Renal cortical epithelial cell (primary cell): Measurements from ENCODE around the gene NPLOC4. TPM values are rescaled to one million over a fixed set of nuclear protein-coding genes. Genes with fewer than 3 reads are reported as not detected.

Experiments
- DNase-seq: peaks from one replicate; pipeline ENCODE4 v3.0.0-alpha.2; 2011; ENCODE audit warnings: low read depth
- total RNA-seq: library from RNA; depleted of rRNA; stranded (reverse); fragments of >200 nt; gene quantifications from 2 replicates; pipeline ENCODE4 v1.2.3, GENCODE V29; 2014

Gene NPLOC4
- total RNA-seq, 1 donor from 2014 or later = 84.6 TPM

GRCh38 chr17:81662002-81662401 lies 25.1 kb upstream of the NPLOC4 start:
- no peak for DNase-seq

DNA sequence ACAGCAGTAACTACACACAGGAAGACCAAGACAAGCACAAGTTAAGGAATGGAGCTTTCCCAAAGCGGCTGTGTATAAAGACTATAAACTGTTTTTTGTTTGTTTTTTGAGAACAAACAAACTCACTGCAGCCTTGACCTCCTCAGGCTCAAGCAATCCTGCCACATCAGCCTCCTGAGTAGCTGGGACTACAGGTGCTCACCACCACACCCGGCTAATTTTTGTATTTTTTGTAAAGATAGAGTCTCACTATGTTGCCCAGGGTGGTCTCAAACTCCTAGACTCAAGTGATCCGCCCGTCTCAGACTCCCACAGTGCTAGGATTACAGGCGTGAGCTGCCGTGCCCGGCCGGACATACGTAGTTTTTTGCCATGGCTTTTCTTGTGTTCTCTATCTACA lies 23.5 kb upstream of the NPLOC4 start:
- no peak for DNase-seq

DNA sequence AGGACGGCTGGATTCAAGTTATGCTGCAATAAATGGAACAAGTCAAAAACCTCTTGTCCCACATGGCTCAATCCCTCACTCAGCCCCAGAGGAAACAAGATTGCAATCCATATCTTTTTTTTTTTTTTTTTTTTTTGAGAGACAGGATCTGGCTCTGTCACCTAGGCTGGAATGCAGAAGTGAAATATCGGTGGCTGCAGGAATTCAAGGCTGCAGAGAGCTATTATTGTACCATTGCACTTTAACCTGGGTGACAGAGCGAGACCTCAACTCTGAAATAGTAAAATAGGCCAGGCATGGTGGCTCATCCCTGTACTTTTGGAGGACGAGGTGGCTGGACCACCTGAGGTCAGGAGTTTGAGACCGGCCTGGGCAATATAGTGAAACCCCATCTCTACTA lies 22.1 kb upstream of the NPLOC4 start:
- no peak for DNase-seq

GRCh38 chr17:81656835-81657234 lies 19.9 kb upstream of the NPLOC4 start:
- DNase-seq = no peak

GRCh38 chr17:81656118-81656743 lies 19.3 kb upstream of the NPLOC4 start, which contains the start of gene PDE6G:
PDE6G (minus strand) TSS chr17:81656542; CDS start chr17:81653305, 3,237 bp downstream.
- no peak for DNase-seq

DNA sequence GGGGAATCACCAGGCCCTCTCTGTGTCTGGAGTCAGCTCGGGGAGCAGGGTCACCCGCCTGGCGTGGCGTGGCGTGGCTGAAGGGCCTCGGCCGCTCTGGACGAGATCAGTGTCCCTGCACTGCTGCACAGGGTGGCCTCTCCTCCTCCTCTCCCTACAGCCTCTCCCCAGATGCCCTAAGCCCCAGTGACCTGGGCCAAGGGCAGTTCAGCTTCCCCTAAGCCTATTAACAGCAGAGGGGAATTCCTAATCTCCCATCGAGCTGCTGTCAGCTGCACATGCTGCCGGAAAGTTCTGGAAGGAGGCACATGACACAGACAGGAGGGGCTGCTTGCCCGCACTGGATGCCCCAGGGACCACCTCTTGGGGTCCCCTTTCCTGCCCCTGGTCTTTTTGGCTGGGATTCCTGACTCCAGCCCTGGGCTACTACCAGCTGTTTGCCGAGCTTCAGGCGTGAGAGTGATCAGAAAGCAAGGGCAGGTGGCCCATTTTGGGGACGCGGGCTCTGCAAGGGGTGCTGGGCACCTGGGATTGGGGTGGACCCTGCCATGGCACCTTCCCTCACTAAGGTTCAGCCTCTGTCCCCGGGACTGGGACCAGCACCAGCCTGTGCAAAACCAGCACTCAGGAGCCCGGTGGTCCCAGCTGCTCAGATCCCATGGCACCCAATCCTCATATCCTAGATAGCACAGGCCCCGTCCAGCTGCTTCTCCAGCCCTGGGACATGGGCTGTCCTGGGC lies 18.6 kb upstream of the NPLOC4 start:
- DNase-seq = no peak

DNA sequence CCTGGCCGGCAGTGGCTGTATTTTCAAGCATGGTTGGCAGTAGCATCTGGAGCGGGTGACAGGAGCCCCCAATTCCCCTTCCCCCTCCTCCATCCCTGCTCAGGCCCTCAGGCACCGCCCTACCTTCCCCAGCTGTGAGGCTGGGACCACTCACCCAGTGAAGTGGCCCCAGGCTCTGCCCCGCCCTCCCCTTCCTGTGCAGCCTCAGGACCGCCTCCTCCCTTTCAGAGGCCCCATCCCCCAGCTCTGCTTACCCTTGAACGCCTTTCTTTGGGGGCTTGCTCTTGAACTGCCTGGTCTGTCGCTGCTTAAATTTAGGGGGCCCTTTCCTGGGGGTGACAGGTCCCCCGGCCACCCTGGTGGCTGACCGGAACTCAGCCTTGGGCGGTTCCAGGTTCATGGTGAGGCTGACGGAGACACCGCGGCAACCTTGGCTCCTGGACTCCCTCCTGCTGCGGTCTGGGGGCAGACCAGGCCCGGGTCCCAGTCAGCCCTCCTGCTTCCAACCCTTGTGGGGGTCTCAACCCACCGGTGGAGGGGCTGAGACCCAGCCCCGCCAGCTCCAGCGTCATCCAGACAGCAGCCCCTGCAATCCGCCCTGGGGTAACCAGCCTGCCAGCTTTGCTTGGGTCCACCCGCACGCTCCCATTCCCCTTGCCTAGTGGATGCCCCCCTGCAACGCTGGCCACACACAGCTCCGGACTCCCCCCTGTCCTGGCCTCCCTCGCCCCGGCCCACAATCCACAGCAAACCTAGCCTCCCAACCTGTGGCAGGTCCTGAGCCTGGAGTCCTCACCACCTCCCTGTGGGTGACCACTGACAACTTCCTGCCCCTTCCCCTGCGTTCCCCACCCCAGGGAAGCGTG lies 16.2 kb upstream of the NPLOC4 start:
- no peak for DNase-seq

GRCh38 chr17:81651692-81652091 lies 14.8 kb upstream of the NPLOC4 start:
- DNase-seq = peak; percentile 77

GRCh38 chr17:81650951-81651350 lies 14.0 kb upstream of the NPLOC4 start:
- no peak for DNase-seq

GRCh38 chr17:81648707-81649085 lies 11.8 kb upstream of the NPLOC4 start:
- no peak for DNase-seq

DNA sequence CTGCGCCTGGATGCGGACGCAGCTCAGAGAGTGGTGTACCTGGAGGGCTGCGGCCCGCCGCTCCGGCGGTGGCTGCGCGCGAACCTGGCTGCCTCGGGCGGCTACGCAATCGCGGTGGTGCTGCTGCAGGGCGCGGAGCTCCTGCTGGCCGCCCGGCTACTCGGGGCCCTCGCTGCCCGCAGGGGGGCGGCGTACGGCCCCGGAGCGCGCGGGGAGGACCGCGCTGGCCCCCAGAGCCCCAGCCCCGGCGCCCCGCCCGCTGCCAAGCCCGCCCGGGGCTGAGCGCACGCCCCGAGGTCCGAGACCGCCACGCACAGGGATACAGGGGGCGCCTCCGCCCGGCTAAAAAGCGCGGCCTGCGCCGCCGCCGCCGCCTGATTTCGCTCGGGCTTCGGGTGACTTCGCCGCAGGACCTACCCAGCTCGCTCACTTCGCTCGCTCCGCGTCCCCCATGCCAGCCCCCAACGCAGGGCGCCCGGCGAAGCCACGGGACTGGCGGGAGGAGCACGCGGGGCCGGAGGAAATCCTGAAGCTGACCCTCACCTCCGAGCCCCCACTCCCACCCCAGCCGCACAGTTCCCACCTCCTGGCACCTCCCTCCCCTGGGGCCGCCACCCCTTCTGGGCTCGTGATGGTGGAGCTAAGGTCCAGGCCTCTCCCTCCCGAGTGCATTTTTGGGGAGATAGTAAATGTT lies 11.2 kb upstream of the NPLOC4 start:
- no peak for DNase-seq

GRCh38 chr17:81647640-81648012 lies 10.7 kb upstream of the NPLOC4 start:
- DNase-seq = no peak

- DNase-seq = no peak
Observed at GRCh38 chr17:81646869-81647600, 10.1 kb upstream of the NPLOC4 start.

- no peak for DNase-seq
Observed at GRCh38 chr17:81644976-81645952, 8.4 kb upstream of the NPLOC4 start.

GRCh38 chr17:81644496-81644895 lies 7.6 kb upstream of the NPLOC4 start:
- no peak for DNase-seq

GRCh38 chr17:81641825-81642489 lies 5.0 kb upstream of the NPLOC4 start:
- DNase-seq = peak; percentile 39

GRCh38 chr17:81640011-81640410 lies 3.1 kb upstream of the NPLOC4 start:
- DNase-seq = no peak

GRCh38 chr17:81638683-81639082 lies 1.8 kb upstream of the NPLOC4 start:
- DNase-seq = no peak

- DNase-seq = peak; percentile 57
Observed at GRCh38 chr17:81635973-81636504, 873 bp downstream of the NPLOC4 start.
